ENCODE results near the gene USP30. TPM values are rescaled to one million over a fixed set of nuclear protein-coding genes. Genes with fewer than 3 reads are reported as not detected.

USP30 gene
- total RNA-seq, 1 experiment from 2014 or later = 7.8 TPM

- H3K4ac ChIP-seq (ENCODE audit: low read depth, low read length) = no peak overlapping the region
These were observed 33.2 kb downstream of the USP30 start for GRCh38 chr12:109085590-109085989.

More at GRCh38 chr12:109085590-109085989, 33.2 kb downstream of the USP30 start:
- Histone ChIP-seq H2BK120ac (ENCODE audit: low read depth, low read length, poor library complexity, severe bottlenecking) (no peak overlapping the region), H3K18ac (ENCODE audit: insufficient read length, low read depth, low read length) (no peak overlapping the region), H3K23me2 (ENCODE audit: insufficient read length, low read depth, low read length, poor library complexity, severe bottlenecking) (no peaks in the 10 kb centered on the region), H3K27ac (ENCODE audit: insufficient read length, low read depth, low read length) (no peak overlapping the region), H3K79me2 (ENCODE audit: insufficient read depth, low read length) (no peaks in the 10 kb centered on the region), H2BK20ac (ENCODE audit: low read depth, low read length, poor library complexity, severe bottlenecking) (no peak overlapping the region), H3K9me3 (ENCODE audit: control insufficient read depth, low read depth, low read length) (no peaks in the 10 kb centered on the region), H2BK12ac (ENCODE audit: insufficient read length, low read depth, low read length) (no peak overlapping the region), H3K14ac (ENCODE audit: insufficient read depth, low read length) (no peak overlapping the region), H3K56ac (ENCODE audit: insufficient read length, low read depth, low read length) (no peak overlapping the region), H4K5ac (ENCODE audit: insufficient read length, low read depth, low read length) (no peak overlapping the region), H3K9ac (ENCODE audit: extremely low read depth, insufficient read length, low read length) (no peak overlapping the region), H4K20me1 (ENCODE audit: control insufficient read depth, insufficient read depth, insufficient read length) (no peaks in the 10 kb centered on the region), H3K4me2 (ENCODE audit: insufficient read depth, insufficient read length, low read length) (no peak overlapping the region), H3K27me3 (ENCODE audit: insufficient read depth, low read length) (no peaks in the 10 kb centered on the region), H4K8ac (replicated peaks; ENCODE audit: insufficient read length, low read depth, low read length) (no peak overlapping the region), H3K23ac (ENCODE audit: insufficient read length, low read depth, low read length) (no peak overlapping the region), H2BK15ac (ENCODE audit: low read depth, low read length) (no peak overlapping the region), H3K4me1 (ENCODE audit: insufficient read depth, low read length) (no peaks in the 10 kb centered on the region), H2AK5ac (ENCODE audit: insufficient read length, low read length) (no peak overlapping the region), H4K91ac (ENCODE audit: insufficient read length, low read depth, low read length) (no peak overlapping the region), H3T11ph (ENCODE audit: low read length) (no peak overlapping the region), H3K79me1 (ENCODE audit: insufficient read depth, low read depth, low read length, poor library complexity, severe bottlenecking) (no peaks in the 10 kb centered on the region), H2AFZ (ENCODE audit: low read length) (no peak overlapping the region), H2BK5ac (ENCODE audit: insufficient read length, low read length) (no peak overlapping the region)
- Mint-ChIP-seq H3K4me3 (no peak overlapping the region), H3K36me3 (ENCODE audit: insufficient read depth in 1 of 3, low read depth in 3 of 3) (peaks cover 8 to 45% (median 41%) of the 10 kb centered on the region in 3 experiments; a peak in 6 of 7 replicates), H3K9me3 (no peaks in the 10 kb centered on the region), H3K4me1 (no peaks in the 10 kb centered on the region), H3K27ac (no peak overlapping the region), H3K27me3 (ENCODE audit: low read depth) (no peaks in the 10 kb centered on the region)
- no peak for TF ChIP-seq CTCF (conservative IDR thresholded peaks at IDR 0.05)
- no CpG with 5 or more reads among the region's 11 CpGs for WGBS (ENCODE audit: extremely low coverage, insufficient read length, low lambda C conversion rate)
- DNase-seq = no peak
